Effector memory CD4-positive, alpha-beta T cell (primary cell): ENCODE measurements around the gene MEF2C.

Experiments used
- DNase-seq, 3 donors: peaks; one replicate each; pipeline ENCODE4 v3.0.0-alpha.2; 2020
- H3K27ac ChIP-seq: 2 replicates; pipeline ENCODE4 v1.7.0; 2013; ENCODE audit warnings: mild to moderate bottlenecking, low read length, moderate library complexity; ENCODE audit not compliant: insufficient read depth, poor library complexity, severe bottlenecking
- H3K27me3 ChIP-seq: replicated peaks from 2 replicates; pipeline ENCODE4 v1.7.0; 2013; ENCODE audit warnings: mild to moderate bottlenecking, low read length; ENCODE audit not compliant: insufficient read depth, control insufficient read depth, poor library complexity, severe bottlenecking
- H3K36me3 ChIP-seq: 2 replicates; pipeline ENCODE4 v1.7.0; 2013; ENCODE audit warnings: mild to moderate bottlenecking, low read length, moderate library complexity; ENCODE audit not compliant: control insufficient read depth, insufficient read depth
- H3K4me1 ChIP-seq: 2 replicates; pipeline ENCODE4 v1.7.0; 2013; ENCODE audit warnings: low read length, mild to moderate bottlenecking; ENCODE audit not compliant: control insufficient read depth, insufficient read depth, poor library complexity, severe bottlenecking
- H3K4me3 ChIP-seq: 2 replicates; pipeline ENCODE4 v1.7.0; 2013; ENCODE audit warnings: low read length, low read depth, mild to moderate bottlenecking; ENCODE audit not compliant: insufficient read depth, poor library complexity, severe bottlenecking
- H3K9me3 ChIP-seq: 2 replicates; pipeline ENCODE4 v1.7.0; 2013; ENCODE audit warnings: mild to moderate bottlenecking, low read length, moderate library complexity; ENCODE audit not compliant: control insufficient read depth

MEF2C gene

GRCh38 chr5:88889189-88890069 lies 6.4 kb upstream of the MEF2C start:
- Histone ChIP-seq H3K4me3 (no peak overlapping the region), H3K27me3 (peaks cover 9% of the 10 kb centered on the region), H3K27ac (no peak overlapping the region), H3K36me3 (no peaks in the 10 kb centered on the region), H3K4me1 (no peaks in the 10 kb centered on the region), H3K9me3 (no peaks in the 10 kb centered on the region)
- DNase-seq = no peak

GRCh38 chr5:88888848-88889188 lies 5.8 kb upstream of the MEF2C start:
- Histone ChIP-seq H3K27me3 (peaks cover 15% of the 10 kb centered on the region), H3K4me3 (no peak overlapping the region), H3K4me1 (peaks cover 5% of the 10 kb centered on the region), H3K9me3 (no peaks in the 10 kb centered on the region), H3K36me3 (no peaks in the 10 kb centered on the region), H3K27ac (no peak overlapping the region)
- DNase-seq = no peak

GRCh38 chr5:88888291-88888690 lies 5.3 kb upstream of the MEF2C start:
- no peak overlapping the region for H3K27ac ChIP-seq
- no peaks in the 10 kb centered on the region for H3K36me3 ChIP-seq
- H3K27me3 ChIP-seq = peaks cover 16% of the 10 kb centered on the region
- peaks cover 6% of the 10 kb centered on the region for H3K4me1 ChIP-seq
- no peaks in the 10 kb centered on the region for H3K9me3 ChIP-seq
- H3K4me3 ChIP-seq = no peak overlapping the region
- DNase-seq = no peak

GRCh38 chr5:88887342-88887741 lies 4.4 kb upstream of the MEF2C start:
- peaks cover 16% of the 10 kb centered on the region for H3K27me3 ChIP-seq
- H3K4me1 ChIP-seq = peaks cover 9% of the 10 kb centered on the region
- H3K27ac ChIP-seq = no peak overlapping the region
- no peaks in the 10 kb centered on the region for H3K9me3 ChIP-seq
- no peaks in the 10 kb centered on the region for H3K36me3 ChIP-seq
- DNase-seq = no peak
- H3K4me3 ChIP-seq = no peak overlapping the region

GRCh38 chr5:88886746-88887341 lies 3.9 kb upstream of the MEF2C start:
- Histone ChIP-seq H3K9me3 (no peaks in the 10 kb centered on the region), H3K4me3 (no peak overlapping the region), H3K27me3 (peaks cover 16% of the 10 kb centered on the region), H3K36me3 (no peaks in the 10 kb centered on the region), H3K27ac (no peak overlapping the region), H3K4me1 (peaks cover 9% of the 10 kb centered on the region)
- DNase-seq = no peak

- peaks cover 16% of the 10 kb centered on the region for H3K27me3 ChIP-seq
- peaks cover 9% of the 10 kb centered on the region for H3K4me1 ChIP-seq
- H3K27ac ChIP-seq = no peak overlapping the region
- no peaks in the 10 kb centered on the region for H3K9me3 ChIP-seq
- DNase-seq = no peak
- no peaks in the 10 kb centered on the region for H3K36me3 ChIP-seq
- H3K4me3 ChIP-seq = no peak overlapping the region
Observed at GRCh38 chr5:88886252-88886651, 3.3 kb upstream of the MEF2C start.

- no peak overlapping the region for H3K27ac ChIP-seq
- peaks cover 16% of the 10 kb centered on the region for H3K27me3 ChIP-seq
- no peaks in the 10 kb centered on the region for H3K9me3 ChIP-seq
- H3K4me1 ChIP-seq = peaks cover 9% of the 10 kb centered on the region
- no peak for DNase-seq
- no peak overlapping the region for H3K4me3 ChIP-seq
- no peaks in the 10 kb centered on the region for H3K36me3 ChIP-seq
Observed at GRCh38 chr5:88885002-88885401, 2.0 kb upstream of the MEF2C start.

GRCh38 chr5:88884608-88884877 lies 1.6 kb upstream of the MEF2C start:
- no peaks in the 10 kb centered on the region for H3K9me3 ChIP-seq
- no peak overlapping the region for H3K4me3 ChIP-seq
- no peak overlapping the region for H3K27ac ChIP-seq
- H3K27me3 ChIP-seq = peaks cover 12% of the 10 kb centered on the region
- H3K36me3 ChIP-seq = no peaks in the 10 kb centered on the region
- H3K4me1 ChIP-seq = peaks cover 9% of the 10 kb centered on the region
- no peak for DNase-seq

- peaks cover 9% of the 10 kb centered on the region for H3K4me1 ChIP-seq
- H3K27me3 ChIP-seq = peaks cover 10% of the 10 kb centered on the region
- H3K9me3 ChIP-seq = no peaks in the 10 kb centered on the region
- DNase-seq = no peak
- no peaks in the 10 kb centered on the region for H3K36me3 ChIP-seq
- no peak overlapping the region for H3K27ac ChIP-seq
- peak overlapping the region; percentile 29 for H3K4me3 ChIP-seq
Observed at GRCh38 chr5:88883836-88884607, 1.0 kb upstream of the MEF2C start.
